Stomach smooth muscle (tissue), 2 donors: Measurements from ENCODE around the gene ZNF524.

ENCODE experiments used
- H3K27ac ChIP-seq: one replicate; pipeline ENCODE4 v1.7.0; 2013; ENCODE audit warnings: mild to moderate bottlenecking, low read length, inconsistent platforms
- H3K27me3 ChIP-seq, 2 donors: one replicate each; pipeline ENCODE4 v1.7.0; 2013; ENCODE audit warnings: low read length in 2 of 2; ENCODE audit not compliant: insufficient read depth in 2 of 2, control insufficient read depth in 1 of 2
- H3K36me3 ChIP-seq, 2 donors: one replicate each; pipeline ENCODE4 v1.7.0; 2013; ENCODE audit warnings: low read length in 2 of 2; ENCODE audit not compliant: control insufficient read depth in 2 of 2, insufficient read depth in 2 of 2
- H3K4me1 ChIP-seq: one replicate; pipeline ENCODE4 v1.7.0; 2013; ENCODE audit warnings: low read length; ENCODE audit not compliant: control insufficient read depth, insufficient read depth
- H3K4me3 ChIP-seq, 2 donors: one replicate each; pipeline ENCODE4 v1.7.0; 2013; ENCODE audit warnings: low read length in 2 of 2
- H3K9ac ChIP-seq, 2 donors: one replicate each; pipeline ENCODE4 v1.7.0; 2013; ENCODE audit warnings: low read length in 2 of 2, mild to moderate bottlenecking in 1 of 2
- H3K9me3 ChIP-seq, 2 donors: one replicate each; pipeline ENCODE4 v1.7.0; 2013; ENCODE audit warnings: low read length in 2 of 2; ENCODE audit not compliant: control insufficient read depth in 2 of 2
- donor health status: healthy.
- donor health status: Pancreatic carcinoma.

Gene ZNF524

DNA sequence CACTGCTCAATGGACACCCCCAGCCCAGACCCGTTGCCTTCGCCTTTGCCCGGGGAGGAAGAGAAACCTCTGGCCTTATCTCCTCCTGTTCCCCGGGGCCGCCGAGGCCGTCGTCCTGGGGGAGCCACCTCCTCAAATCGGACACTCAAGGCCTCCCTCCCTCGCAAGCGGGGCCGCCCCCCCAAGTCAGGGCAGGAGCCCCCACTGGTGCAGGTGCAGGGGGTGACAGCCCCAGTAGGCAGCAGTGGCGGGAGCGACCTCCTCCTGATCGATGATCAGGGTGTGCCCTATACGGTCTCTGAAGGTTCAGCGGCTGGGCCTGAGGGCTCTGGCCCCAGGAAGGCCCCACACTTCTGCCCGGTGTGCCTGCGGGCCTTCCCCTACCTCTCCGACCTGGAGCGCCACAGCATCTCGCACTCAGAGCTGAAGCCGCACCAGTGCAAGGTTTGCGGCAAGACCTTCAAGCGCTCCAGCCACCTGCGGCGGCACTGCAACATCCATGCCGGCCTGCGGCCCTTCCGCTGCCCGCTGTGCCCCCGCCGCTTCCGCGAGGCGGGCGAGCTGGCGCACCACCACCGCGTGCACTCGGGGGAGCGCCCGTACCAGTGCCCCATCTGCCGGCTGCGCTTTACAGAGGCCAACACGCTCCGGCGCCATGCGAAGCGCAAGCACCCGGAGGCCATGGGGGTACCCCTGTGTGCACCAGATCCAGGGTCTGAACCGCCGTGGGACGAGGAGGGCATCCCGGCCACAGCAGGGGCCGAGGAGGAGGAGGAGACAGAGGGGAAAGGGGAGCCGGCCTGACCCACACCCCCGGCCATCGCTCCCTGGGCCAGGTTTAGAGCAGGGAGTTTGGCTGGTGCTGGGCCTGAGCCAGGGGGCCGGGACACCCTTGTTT, 2.3 kb downstream of the ZNF524 start:
- no peak overlapping the region for H3K9ac ChIP-seq
- no peak overlapping the region for H3K27ac ChIP-seq
- peaks cover 36% of the 10 kb centered on the region for H3K4me1 ChIP-seq
- no peak overlapping the region for H3K4me3 ChIP-seq
- no peaks in the 10 kb centered on the region for H3K27me3 ChIP-seq
- no peaks in the 10 kb centered on the region for H3K36me3 ChIP-seq
- no peaks in the 10 kb centered on the region for H3K9me3 ChIP-seq

DNA sequence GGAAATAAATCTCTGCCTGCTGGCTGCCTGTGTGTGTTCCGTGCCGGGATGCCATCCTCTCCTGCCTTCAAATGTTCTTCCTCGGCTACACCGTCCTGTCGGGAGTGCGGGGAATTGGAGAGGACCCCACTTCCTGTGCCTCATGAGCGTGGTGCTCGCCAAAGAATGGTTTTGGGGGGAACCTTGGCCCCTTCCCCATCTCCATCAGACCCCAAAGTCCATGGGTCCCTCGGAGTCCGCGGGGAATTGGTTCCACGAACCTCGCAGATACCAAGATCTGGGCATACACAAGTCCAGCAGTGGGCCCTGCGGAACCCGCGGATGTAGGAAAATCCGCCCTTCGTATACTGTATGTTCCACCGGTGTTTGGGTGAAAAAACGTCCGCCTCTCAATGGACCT, 3.0 kb downstream of the ZNF524 start:
- peaks cover 41% of the 10 kb centered on the region for H3K4me1 ChIP-seq
- H3K27me3 ChIP-seq: no peaks in the 10 kb centered on the region
- H3K4me3 ChIP-seq: no peak overlapping the region
- H3K9me3 ChIP-seq: no peaks in the 10 kb centered on the region
- H3K36me3 ChIP-seq: no peaks in the 10 kb centered on the region
- no peak overlapping the region for H3K27ac ChIP-seq
- H3K9ac ChIP-seq: no peak overlapping the region

DNA sequence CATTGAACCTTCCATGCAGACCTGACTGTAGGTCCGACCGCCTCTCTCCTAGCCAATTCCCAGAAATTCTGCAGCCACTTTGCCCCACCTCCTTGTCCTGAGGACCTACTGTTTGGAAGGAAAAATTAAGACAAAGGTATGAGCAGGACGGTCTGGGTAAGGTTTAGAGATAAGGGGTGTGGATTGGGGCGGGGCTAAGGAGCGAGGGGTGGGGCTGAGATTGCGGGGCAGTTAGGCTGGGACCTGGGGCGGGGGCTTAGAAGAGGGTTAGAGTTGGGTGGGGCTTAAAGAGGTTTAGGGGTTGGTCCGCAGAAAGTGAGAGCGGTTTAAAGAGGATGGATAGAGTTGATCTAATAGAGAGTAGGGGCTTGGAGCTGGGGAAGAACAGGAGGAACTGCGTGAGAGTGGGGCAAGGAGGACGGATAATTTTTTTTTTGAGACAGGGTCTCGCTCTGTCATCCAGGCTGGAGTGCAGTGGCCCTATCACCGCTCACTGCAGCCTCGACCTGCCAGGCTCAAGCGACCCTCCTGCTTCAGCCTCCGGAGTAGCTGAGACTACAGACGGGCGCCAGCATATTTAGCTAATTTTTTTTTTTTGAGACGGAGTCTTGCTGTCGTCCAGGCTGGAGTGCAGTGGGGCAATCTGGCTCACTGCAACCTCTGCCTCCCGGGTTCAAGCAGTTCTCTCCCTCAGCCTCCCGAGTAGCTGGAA, 3.6 kb downstream of the ZNF524 start:
- H3K27me3 ChIP-seq: no peaks in the 10 kb centered on the region
- H3K4me1 ChIP-seq: peaks cover 41% of the 10 kb centered on the region
- H3K27ac ChIP-seq: no peak overlapping the region
- H3K9me3 ChIP-seq: no peaks in the 10 kb centered on the region
- H3K4me3 ChIP-seq: no peak overlapping the region
- H3K36me3 ChIP-seq: no peaks in the 10 kb centered on the region
- H3K9ac ChIP-seq: no peak overlapping the region

DNA sequence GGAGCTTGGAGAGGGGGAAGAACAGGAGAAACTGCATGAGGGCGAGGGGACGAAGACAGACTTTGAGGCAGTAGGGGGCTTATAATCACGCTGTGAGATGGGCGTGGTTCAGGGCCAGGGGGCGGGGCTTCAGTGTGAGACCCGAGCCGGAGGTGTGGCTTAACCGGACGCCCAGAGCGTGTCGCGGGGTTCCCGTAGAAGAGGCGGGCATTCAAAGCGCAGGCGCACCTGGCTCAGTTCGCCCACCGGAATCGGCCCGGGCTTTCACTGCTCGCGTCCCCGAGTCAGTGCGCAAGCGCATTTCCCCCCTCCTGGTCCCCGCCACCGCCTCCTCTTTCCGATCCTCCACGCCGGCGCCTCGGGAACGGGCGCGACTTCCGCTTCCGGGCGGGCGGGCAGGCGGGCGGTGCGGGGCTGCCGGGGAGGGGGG, 5.1 kb downstream of the ZNF524 start:
- Histone ChIP-seq H3K4me3 (peak overlapping the region; percentile 88 to 93), H3K27ac (peak overlapping the region; percentile 87), H3K27me3 (no peaks in the 10 kb centered on the region), H3K9ac (peak overlapping the region in 1 of 2 donors; percentile 90), H3K36me3 (peaks cover 3 to 9% of the 10 kb centered on the region in 2 donors), H3K9me3 (no peaks in the 10 kb centered on the region), H3K4me1 (peaks cover 41% of the 10 kb centered on the region)

DNA sequence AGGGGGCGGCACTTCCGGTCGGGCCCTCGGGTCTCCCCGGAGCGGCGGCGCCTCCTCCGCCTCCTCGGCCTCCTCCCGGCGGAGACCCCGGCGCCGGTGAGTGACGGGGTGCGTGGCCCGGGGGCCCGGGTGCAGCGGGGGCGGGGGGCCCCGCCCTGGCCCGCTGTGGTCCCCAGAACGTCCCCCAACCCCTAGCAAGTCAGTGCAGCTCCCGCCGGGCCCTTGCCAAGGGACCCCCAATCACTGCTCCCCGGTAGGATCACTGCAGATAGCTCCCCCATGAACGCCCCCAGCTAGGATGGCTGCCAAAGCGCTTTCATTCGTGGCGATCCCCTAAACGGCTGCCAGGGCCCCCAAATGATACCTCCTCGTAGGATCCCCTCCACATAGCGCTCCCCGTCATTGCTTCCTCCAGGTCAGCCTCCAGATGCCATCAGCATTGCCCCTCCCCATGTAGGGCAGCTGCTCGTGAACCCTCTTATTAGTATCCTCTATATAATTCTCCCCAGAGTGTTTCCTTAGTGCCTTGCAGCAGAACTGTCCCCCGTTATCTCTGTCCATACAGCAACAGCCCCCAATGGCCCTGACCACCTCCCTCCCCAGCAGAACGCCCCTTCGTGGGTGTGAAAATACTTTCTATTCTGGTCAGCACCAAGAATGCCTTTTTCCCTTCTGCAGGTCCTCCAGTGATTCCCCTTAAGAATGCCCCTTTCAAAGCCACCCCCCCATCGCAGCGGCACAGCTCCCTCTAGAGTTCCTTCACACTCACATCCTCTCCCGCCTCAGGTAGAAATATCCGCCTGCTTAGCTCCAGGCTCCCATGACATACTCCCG, 5.8 kb downstream of the ZNF524 start, which contains the start of gene ZNF865:
TSS of gene ZNF865 (plus strand) at position 11 of the 834 bp plus-strand sequence. CDS start 7,972 bp downstream, outside the sequence.
- Histone ChIP-seq H3K4me3 (peak within 1 kb of the TSS; percentile 88 to 93), H3K27me3 (no peaks in the 10 kb centered on the region), H3K9me3 (no peaks in the 10 kb centered on the region), H3K9ac (peak within 1 kb of the TSS; percentile 88 to 90), H3K4me1 (peaks cover 40% of the 10 kb centered on the region), H3K36me3 (peaks cover 5 to 9% of the 10 kb centered on the region in 2 donors), H3K27ac (peak within 1 kb of the TSS; percentile 87)

DNA sequence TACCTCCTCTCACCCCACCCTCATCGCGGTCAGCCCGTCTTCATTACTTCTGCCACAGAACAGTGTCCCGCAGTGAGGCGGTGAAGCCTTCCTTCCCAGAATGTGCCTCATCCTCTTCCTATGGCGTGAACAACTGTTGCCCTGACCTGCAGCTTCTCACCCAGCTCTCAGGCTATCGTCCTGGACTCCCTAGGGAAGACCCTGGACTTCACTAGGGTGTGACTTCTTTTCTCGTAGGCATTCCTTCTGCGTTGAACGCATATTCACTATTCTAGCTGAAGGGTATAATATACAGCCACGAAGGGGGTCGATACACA, 6.3 kb downstream of the ZNF524 start:
- Histone ChIP-seq H3K27me3 (no peaks in the 10 kb centered on the region), H3K4me3 (peak overlapping the region; percentile 88 to 93), H3K9ac (peak overlapping the region; percentile 88 to 90), H3K27ac (peak overlapping the region; percentile 87), H3K9me3 (no peaks in the 10 kb centered on the region), H3K4me1 (peaks cover 38% of the 10 kb centered on the region), H3K36me3 (peaks cover 5 to 9% of the 10 kb centered on the region in 2 donors)

DNA sequence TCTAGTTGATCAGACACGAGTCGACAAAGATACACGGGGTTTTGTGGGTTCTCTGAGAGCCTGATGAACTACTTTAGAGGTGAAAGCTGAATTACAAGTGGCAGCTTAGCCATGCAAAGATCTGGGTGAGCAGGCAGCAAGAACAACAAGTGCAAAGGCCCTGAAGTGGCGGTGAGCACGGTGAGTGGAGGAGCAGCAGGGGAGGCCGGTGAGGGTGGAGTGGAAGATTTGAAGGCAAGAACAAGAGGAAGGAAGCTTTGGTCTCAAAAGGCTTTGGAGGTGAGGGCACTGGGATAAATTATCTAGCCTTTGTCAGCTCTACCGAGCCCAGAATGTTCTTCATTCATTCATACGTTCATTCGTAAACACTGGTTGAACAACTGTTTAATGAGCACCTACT, 6.7 kb downstream of the ZNF524 start:
- no peaks in the 10 kb centered on the region for H3K9me3 ChIP-seq
- H3K4me3 ChIP-seq: peak overlapping the region; percentile 88 to 93
- H3K4me1 ChIP-seq: peaks cover 40% of the 10 kb centered on the region
- H3K9ac ChIP-seq: peak overlapping the region; percentile 88 to 90
- H3K36me3 ChIP-seq: peaks cover 5 to 9% of the 10 kb centered on the region in 2 donors
- H3K27ac ChIP-seq: peak overlapping the region; percentile 87
- no peaks in the 10 kb centered on the region for H3K27me3 ChIP-seq

DNA sequence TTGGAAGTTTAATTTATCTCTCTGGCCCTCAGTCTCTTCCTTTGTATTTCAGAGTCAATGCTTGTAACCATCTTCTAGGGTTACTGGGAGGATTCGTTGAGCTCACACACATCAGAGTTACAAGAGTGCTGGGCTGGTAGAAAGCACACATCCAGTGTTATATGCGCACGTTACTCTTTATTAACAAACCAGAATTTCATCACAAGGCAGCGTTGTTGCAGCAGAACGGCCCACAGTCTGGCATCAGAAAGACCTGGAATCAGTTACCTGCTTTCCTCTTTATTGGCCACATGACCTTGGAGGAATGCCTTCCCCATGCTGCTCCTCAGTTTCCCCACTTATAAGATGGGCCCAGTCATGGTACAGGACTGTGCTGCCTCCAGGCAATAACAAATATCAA, 9.2 kb downstream of the ZNF524 start:
- Histone ChIP-seq H3K9me3 (no peaks in the 10 kb centered on the region), H3K27me3 (no peaks in the 10 kb centered on the region), H3K4me1 (peaks cover 40% of the 10 kb centered on the region), H3K9ac (no peak overlapping the region), H3K36me3 (peaks cover 7 to 9% of the 10 kb centered on the region in 2 donors), H3K4me3 (no peak overlapping the region), H3K27ac (no peak overlapping the region)

DNA sequence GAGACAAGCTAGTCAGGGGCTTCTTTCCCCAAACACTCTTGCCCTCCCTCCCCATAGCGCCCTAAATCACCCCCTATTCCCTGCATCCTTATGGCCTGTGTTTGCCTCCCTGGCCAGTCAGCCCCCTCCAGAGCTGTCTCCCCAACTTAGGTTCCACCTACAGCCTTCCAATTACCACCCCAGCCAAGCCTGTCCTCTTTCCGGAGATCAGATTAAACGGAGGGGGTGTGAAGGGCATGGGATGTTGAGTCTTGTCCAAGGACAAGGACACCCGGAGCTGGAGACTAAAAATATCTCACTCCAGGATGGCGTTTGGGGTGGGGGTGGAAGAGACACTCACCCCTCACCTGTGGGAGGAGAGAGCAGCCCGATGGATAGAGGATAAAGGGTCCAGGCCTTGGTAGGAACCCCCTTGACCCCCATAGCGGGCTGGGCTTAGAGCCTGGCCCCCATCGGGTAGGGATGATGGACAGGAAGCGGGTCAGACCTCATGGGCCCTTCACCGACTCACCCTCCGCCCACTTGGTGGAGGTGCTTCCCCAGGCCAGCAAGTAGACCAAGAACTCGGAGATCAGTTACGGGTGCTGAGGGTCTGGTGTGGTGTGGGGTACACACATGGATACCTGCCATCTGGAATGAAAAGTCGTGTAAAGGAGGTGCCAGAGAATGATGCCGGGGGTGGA, 11.4 kb downstream of the ZNF524 start:
- H3K27ac ChIP-seq: no peak overlapping the region

More for the DNA sequence above, 11.4 kb downstream of the ZNF524 start:
- H3K27me3 ChIP-seq: no peaks in the 10 kb centered on the region
- no peaks in the 10 kb centered on the region for H3K9me3 ChIP-seq
- peaks cover 25% of the 10 kb centered on the region for H3K4me1 ChIP-seq
- H3K36me3 ChIP-seq: peaks cover 14 to 17% of the 10 kb centered on the region in 2 donors
- no peak overlapping the region for H3K9ac ChIP-seq
- H3K4me3 ChIP-seq: no peak overlapping the region
